ENCODE data around the gene SELPLG.

DNA sequence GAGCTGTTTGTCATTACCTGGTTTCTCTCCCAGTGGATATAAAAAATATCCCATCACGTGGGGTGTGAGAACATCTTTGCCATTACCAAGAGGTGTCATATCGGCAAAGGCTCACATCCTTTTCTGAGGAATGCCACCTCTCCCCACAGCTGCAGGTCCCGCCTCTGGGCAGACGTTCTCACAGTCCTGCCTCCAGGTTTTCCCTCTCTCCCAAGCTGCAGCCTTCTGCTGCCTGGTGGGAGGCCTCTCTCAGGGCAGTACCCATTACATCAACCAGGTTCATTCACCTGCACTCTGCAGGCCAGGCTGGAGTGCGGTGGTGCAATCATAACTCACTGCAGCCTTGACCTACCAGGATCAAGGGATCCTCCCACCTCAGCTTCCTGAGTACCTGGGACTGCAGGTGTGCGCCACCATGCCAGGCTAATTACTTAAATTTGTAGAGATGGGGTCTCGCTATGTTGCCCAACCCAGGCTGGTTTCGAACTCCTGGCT is 20.9 kb downstream of the SELPLG start:
- TF ChIP-seq, protein P1, sequence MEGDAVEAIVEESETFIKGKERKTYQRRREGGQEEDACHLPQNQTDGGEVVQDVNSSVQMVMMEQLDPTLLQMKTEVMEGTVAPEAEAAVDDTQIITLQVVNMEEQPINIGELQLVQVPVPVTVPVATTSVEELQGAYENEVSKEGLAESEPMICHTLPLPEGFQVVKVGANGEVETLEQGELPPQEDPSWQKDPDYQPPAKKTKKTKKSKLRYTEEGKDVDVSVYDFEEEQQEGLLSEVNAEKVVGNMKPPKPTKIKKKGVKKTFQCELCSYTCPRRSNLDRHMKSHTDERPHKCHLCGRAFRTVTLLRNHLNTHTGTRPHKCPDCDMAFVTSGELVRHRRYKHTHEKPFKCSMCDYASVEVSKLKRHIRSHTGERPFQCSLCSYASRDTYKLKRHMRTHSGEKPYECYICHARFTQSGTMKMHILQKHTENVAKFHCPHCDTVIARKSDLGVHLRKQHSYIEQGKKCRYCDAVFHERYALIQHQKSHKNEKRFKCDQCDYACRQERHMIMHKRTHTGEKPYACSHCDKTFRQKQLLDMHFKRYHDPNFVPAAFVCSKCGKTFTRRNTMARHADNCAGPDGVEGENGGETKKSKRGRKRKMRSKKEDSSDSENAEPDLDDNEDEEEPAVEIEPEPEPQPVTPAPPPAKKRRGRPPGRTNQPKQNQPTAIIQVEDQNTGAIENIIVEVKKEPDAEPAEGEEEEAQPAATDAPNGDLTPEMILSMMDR (IDR thresholded peaks at IDR 0.05), result no peak
- TF ChIP-seq POLR2A (IDR thresholded peaks at IDR 0.05), result no peak
